Thyroid gland (tissue), 4 donors: ENCODE data around the gene NDUFS2. TPM values are rescaled to one million over a fixed set of nuclear protein-coding genes. Genes with fewer than 3 reads are reported as not detected.

Experiments used
- DNase-seq, 2 donors: peaks; one replicate each; pipeline ENCODE4 v3.0.0-alpha.2; 2019
- H3K27ac ChIP-seq, 3 donors: fragments of 200-600 bp; sonication (generic); 1 replicate in 2 of 3; 2 replicates in 1 of 3; pipeline ENCODE4 v1.5.1; 2016 to 2019; ENCODE audit warnings: mild to moderate bottlenecking in 1 of 3, moderate library complexity in 1 of 3
- H3K27me3 ChIP-seq: fragments of 200-600 bp; sonication (generic); one replicate; pipeline ENCODE4 v1.5.1; 2019
- H3K36me3 ChIP-seq, 2 donors: fragments of 200-600 bp; sonication (generic); one replicate each; pipeline ENCODE4 v1.5.1; 2016 to 2019
- H3K4me1 ChIP-seq, 2 donors: fragments of 200-600 bp; sonication (generic); one replicate each; pipeline ENCODE4 v1.5.1; 2017 to 2019
- H3K4me3 ChIP-seq, 3 donors: fragments of 200-600 bp; sonication (generic); replicated peaks in 1 of 3; 1 replicate in 2 of 3; 2 replicates in 1 of 3; pipeline ENCODE4 v1.5.1; 2016; ENCODE audit warnings: mild to moderate bottlenecking in 1 of 3
- H3K9me3 ChIP-seq: fragments of 200-600 bp; sonication (generic); one replicate; pipeline ENCODE4 v1.5.1; 2017
- CTCF ChIP-seq, 6 experiments: fragments of 200-600 bp in 3 of 6; fragments of 450-650 bp in 3 of 6; sonication (generic) in 3 of 6; IDR thresholded peaks; one replicate each; pipeline ENCODE4 v1.5.1; 2016 to 2019; ENCODE audit warnings: antibody characterized with exemption in 6 of 6, mild to moderate bottlenecking in 2 of 6, inconsistent platforms in 1 of 6, moderate library complexity in 1 of 6
- POLR2A ChIP-seq, 2 donors: fragments of 450-650 bp; IDR thresholded peaks; one replicate each; pipeline ENCODE4 v1.6.1; 2017; ENCODE audit warnings: antibody characterized with exemption in 2 of 2, mild to moderate bottlenecking in 2 of 2, moderate library complexity in 1 of 2
- WGBS, 2 donors: methylation state at CpG; one replicate each; pipeline ENCODE4 v1.1.5; 2017; 5-methylcytosine and 5-hydroxymethylcytosine counted together
- intact Hi-C: fragments of 100-400 bp; cut with DNase I; formaldehyde crosslinking; loops from one replicate; pipeline ENCODE4 v1.15.1; 2023
- total RNA-seq, 4 donors: library from RNA; depleted of rRNA; stranded (reverse); fragments of >200 nt; gene quantifications; one replicate each; pipeline ENCODE4 v1.2.3, GENCODE V29; 2016

Gene NDUFS2
- total RNA-seq, 4 donors from 2014 or later = 75.4 to 122 (median 99.9) TPM

- H3K4me3 ChIP-seq = peak within 1 kb of the TSS; percentile 12 to 66 (median 56)
- TF ChIP-seq CTCF (IDR thresholded peaks at IDR 0.05) = peak in 5 of 6 experiments; percentile 12 to 55 (median 48)
- TF ChIP-seq POLR2A (IDR thresholded peaks at IDR 0.05) = peak in 1 of 2 donors; percentile 34
- H3K27ac ChIP-seq = peak within 1 kb of the TSS in 2 of 3 donors; percentile 49 to 53
- intact Hi-C loops = loop anchor here (5.0 to 10.0 kb wide), 3 partner anchors 51 to 157 kb away; partner anchors contain the start of genes B4GALT3 and MPZ
- peaks cover 10 to 14% of the 10 kb centered on the region in 2 donors for H3K36me3 ChIP-seq
- DNase-seq = peak; percentile 90 to 94
- peaks cover 16 to 19% of the 10 kb centered on the region in 2 donors for H3K4me1 ChIP-seq
- no peaks in the 10 kb centered on the region for H3K9me3 ChIP-seq
- 5 to 6% methylated on average over 16 of the region's 16 CpGs for WGBS, 2 donors
- no peaks in the 10 kb centered on the region for H3K27me3 ChIP-seq
Measured at GRCh38 chr1:161225534-161226319, 23.6 kb downstream of the NDUFS2 start, which contains the start of gene TOMM40L. Gene TOMM40L (plus strand): TSS chr1:161226060. CDS start chr1:161226490, 430 bp downstream.

- peak overlapping the region in 2 of 3 donors; percentile 49 to 53 for H3K27ac ChIP-seq
- intact Hi-C loops = loop anchor here (5.0 to 10.0 kb wide), 3 partner anchors 52 to 156 kb away; partner anchors contain the start of genes B4GALT3 and MPZ
- H3K27me3 ChIP-seq = no peaks in the 10 kb centered on the region
- DNase-seq = no peak
- TF ChIP-seq CTCF (IDR thresholded peaks at IDR 0.05) = no peak
- no peak for TF ChIP-seq POLR2A (IDR thresholded peaks at IDR 0.05)
- WGBS, 2 donors = 6 to 7% methylated on average over 10 to 14 of the region's 15 CpGs
- H3K36me3 ChIP-seq = peaks cover 10 to 14% of the 10 kb centered on the region in 2 donors
- H3K4me1 ChIP-seq = peaks cover 16 to 19% of the 10 kb centered on the region in 2 donors
- H3K9me3 ChIP-seq = no peaks in the 10 kb centered on the region
- peak overlapping the region; percentile 12 to 66 (median 56) for H3K4me3 ChIP-seq
Measured at GRCh38 chr1:161226320-161226711, 24.1 kb downstream of the NDUFS2 start.

GRCh38 chr1:161226759-161227158 lies 24.6 kb downstream of the NDUFS2 start:
- H3K27me3 ChIP-seq = no peaks in the 10 kb centered on the region
- 60 to 63% methylated on average over 3 of the region's 3 CpGs for WGBS, 2 donors
- H3K36me3 ChIP-seq = peaks cover 10 to 14% of the 10 kb centered on the region in 2 donors
- peak overlapping the region in 1 of 3 donors; percentile 53 for H3K27ac ChIP-seq
- TF ChIP-seq CTCF (IDR thresholded peaks at IDR 0.05) = no peak
- TF ChIP-seq POLR2A (IDR thresholded peaks at IDR 0.05) = no peak
- H3K4me1 ChIP-seq = peaks cover 16 to 19% of the 10 kb centered on the region in 2 donors
- H3K9me3 ChIP-seq = no peaks in the 10 kb centered on the region
- H3K4me3 ChIP-seq = peak overlapping the region; percentile 12 to 66 (median 56)
- no peak for DNase-seq
- intact Hi-C loops = loop anchor here (5.0 to 10.0 kb wide), 3 partner anchors 52 to 156 kb away; partner anchors contain the start of genes B4GALT3 and MPZ

GRCh38 chr1:161227196-161227871 lies 25.2 kb downstream of the NDUFS2 start:
- 41 to 46% methylated on average over 11 of the region's 11 CpGs for WGBS, 2 donors

More at GRCh38 chr1:161227196-161227871, 25.2 kb downstream of the NDUFS2 start:
- no peaks in the 10 kb centered on the region for H3K27me3 ChIP-seq
- no peak overlapping the region for H3K4me3 ChIP-seq
- TF ChIP-seq CTCF (IDR thresholded peaks at IDR 0.05) = peak; percentile 78 to 90 (median 80)
- no peak for TF ChIP-seq POLR2A (IDR thresholded peaks at IDR 0.05)
- H3K4me1 ChIP-seq = peaks cover 16 to 19% of the 10 kb centered on the region in 2 donors
- no peaks in the 10 kb centered on the region for H3K9me3 ChIP-seq
- DNase-seq = peak; percentile 78 to 86
- intact Hi-C loops = loop anchor here (5.0 to 10.0 kb wide), 3 partner anchors 53 to 155 kb away; partner anchors contain the start of genes B4GALT3 and MPZ
- peak overlapping the region in 2 of 3 donors; percentile 46 to 53 for H3K27ac ChIP-seq
- H3K36me3 ChIP-seq = peaks cover 10 to 14% of the 10 kb centered on the region in 2 donors
